CD14-positive monocyte (primary cell): Measurements from ENCODE around the gene NOS1. TPM values are rescaled to one million over a fixed set of nuclear protein-coding genes. Genes with fewer than 3 reads are reported as not detected.

Source experiments
- DNase-seq, 3 donors: peaks; one replicate each; pipeline ENCODE4 v3.0.0-alpha.2; 2011 to 2022
- H2AFZ ChIP-seq: 2 replicates; pipeline ENCODE4 v1.6.0; 2012; ENCODE audit warnings: mild to moderate bottlenecking, low read depth, low read length, inconsistent platforms; ENCODE audit not compliant: insufficient read depth, poor library complexity, severe bottlenecking
- H3K27ac ChIP-seq, 2 donors: 1 replicate in 1 of 2; 2 replicates in 1 of 2; pipeline ENCODE4 v1.5.1; 2012 to 2013; ENCODE audit warnings: low read length in 2 of 2, control low read depth in 1 of 2, inconsistent platforms in 1 of 2, low read depth in 1 of 2, mild to moderate bottlenecking in 1 of 2
- H3K27me3 ChIP-seq, 2 donors: one replicate each; pipeline versions ENCODE4 v1.6.0 to v1.6.1; 2011 to 2013; ENCODE audit warnings: low read length in 2 of 2; ENCODE audit not compliant: control insufficient read depth in 2 of 2, insufficient read depth in 2 of 2
- H3K36me3 ChIP-seq, 2 donors: replicated peaks in 1 of 2; 1 replicate in 1 of 2; 2 replicates in 1 of 2; pipeline versions ENCODE4 v1.5.1 to v1.6.1; 2012 to 2013; ENCODE audit warnings: low read length in 2 of 2, control low read depth in 1 of 2, inconsistent platforms in 1 of 2, mild to moderate bottlenecking in 1 of 2; ENCODE audit not compliant: insufficient read depth in 2 of 2, control insufficient read depth in 1 of 2
- H3K4me1 ChIP-seq, 2 donors: 1 replicate in 1 of 2; 2 replicates in 1 of 2; pipeline versions ENCODE4 v1.5.1 to v1.6.1; 2012 to 2013; ENCODE audit warnings: low read length in 2 of 2, control low read depth in 1 of 2, inconsistent platforms in 1 of 2, mild to moderate bottlenecking in 1 of 2, moderate library complexity in 1 of 2; ENCODE audit not compliant: insufficient read depth in 2 of 2, control insufficient read depth in 1 of 2
- H3K4me2 ChIP-seq: replicated peaks from 2 replicates; pipeline ENCODE3; 2012; ENCODE audit warnings: low read length, moderate library complexity, mild to moderate bottlenecking; ENCODE audit not compliant: poor library complexity, severe bottlenecking; ENCODE audit errors: extremely low read depth
- H3K4me3 ChIP-seq, 3 experiments: fragments of 200-600 bp in 1 of 3; sonication (generic) in 1 of 3; replicated peaks in 1 of 3; 1 replicate in 2 of 3; 2 replicates in 1 of 3; pipeline ENCODE4 v1.5.1; 2011 to 2013; ENCODE audit warnings: low read length in 3 of 3, mild to moderate bottlenecking in 3 of 3, control low read depth in 2 of 3, low read depth in 2 of 3, inconsistent platforms in 1 of 3, moderate library complexity in 1 of 3
- H3K79me2 ChIP-seq: 2 replicates; pipeline ENCODE4 v1.6.0; 2012; ENCODE audit warnings: mild to moderate bottlenecking, control low read depth, inconsistent platforms, low read length, moderate library complexity; ENCODE audit not compliant: insufficient read depth
- H3K9ac ChIP-seq: 2 replicates; pipeline ENCODE4 v1.6.0; 2017; ENCODE audit warnings: low read length, mild to moderate bottlenecking; ENCODE audit not compliant: insufficient read depth, poor library complexity, severe bottlenecking
- H3K9me3 ChIP-seq, 2 donors: replicated peaks in 1 of 2; 1 replicate in 1 of 2; 2 replicates in 1 of 2; pipeline versions ENCODE4 v1.5.1 to v1.6.1; 2012 to 2013; ENCODE audit warnings: low read length in 2 of 2, control low read depth in 1 of 2; ENCODE audit not compliant: control insufficient read depth in 1 of 2, insufficient read depth in 1 of 2
- H4K20me1 ChIP-seq: 2 replicates; pipeline ENCODE4 v1.6.0; 2012; ENCODE audit warnings: mild to moderate bottlenecking, low read length, control low read depth, moderate library complexity; ENCODE audit not compliant: insufficient read depth
- H3K27ac Mint-ChIP-seq, 7 donors: one replicate each; pipeline ENCODE4 v1.8.0; 2020; ENCODE audit warnings: mild to moderate bottlenecking in 7 of 7, mixed read lengths in 7 of 7, moderate library complexity in 6 of 7, inconsistent platforms in 2 of 7
- H3K27me3 Mint-ChIP-seq, 3 donors: one replicate each; pipeline ENCODE4 v1.8.0; 2021 to 2022; ENCODE audit warnings: low read depth in 3 of 3, mild to moderate bottlenecking in 3 of 3, mixed read lengths in 3 of 3, moderate library complexity in 3 of 3, inconsistent platforms in 1 of 3
- H3K36me3 Mint-ChIP-seq, 2 donors: one replicate each; pipeline ENCODE4 v1.8.0; 2020; ENCODE audit warnings: mixed read lengths in 2 of 2, inconsistent platforms in 1 of 2, mild to moderate bottlenecking in 1 of 2
- H3K4me1 Mint-ChIP-seq: one replicate; pipeline ENCODE4 v1.8.0; 2020; ENCODE audit warnings: mild to moderate bottlenecking, mixed read lengths
- H3K4me3 Mint-ChIP-seq, 2 donors: one replicate each; pipeline ENCODE4 v1.8.0; 2020; ENCODE audit warnings: mild to moderate bottlenecking in 2 of 2, mixed read lengths in 2 of 2, moderate library complexity in 1 of 2
- H3K9me3 Mint-ChIP-seq, 7 donors: one replicate each; pipeline ENCODE4 v1.8.0; 2020 to 2022; ENCODE audit warnings: mixed read lengths in 7 of 7, mild to moderate bottlenecking in 6 of 7, moderate library complexity in 6 of 7, inconsistent platforms in 2 of 7
- CTCF ChIP-seq: fragments of 200-600 bp; IDR thresholded peaks from one replicate; pipeline ENCODE4 v1.8.0; 2022; ENCODE audit warnings: antibody characterized with exemption, mild to moderate bottlenecking
- WGBS: methylation state at CpG from one replicate; pipeline ENCODE4 v1.1.5; 2013; ENCODE audit warnings: missing lambda C conversion rate; ENCODE audit not compliant: insufficient coverage; 5-methylcytosine and 5-hydroxymethylcytosine counted together
- intact Hi-C, 2 donors: fragments of 100-400 bp; cut with micrococcal nuclease; formaldehyde crosslinking; loops; one replicate each; pipeline versions ENCODE4 v1.15.0 to v1.15.1; 2023
- polyA plus RNA-seq, 3 donors: library from polyadenylated mRNA; depleted of rRNA in 1 of 3; unstranded in 2 of 3; stranded (reverse) in 1 of 3; fragments of 300-500 nt in 2 of 3; fragments of >200 nt in 1 of 3; fragmentation: Illumina TruSeq in 2 of 3; gene quantifications; 1 replicate in 2 of 3; 2 replicates in 1 of 3; pipeline ENCODE4 v1.2.3, GENCODE V29; 2012 to 2021

The NOS1 gene
- polyA plus RNA-seq, 3 donors: not detected

DNA sequence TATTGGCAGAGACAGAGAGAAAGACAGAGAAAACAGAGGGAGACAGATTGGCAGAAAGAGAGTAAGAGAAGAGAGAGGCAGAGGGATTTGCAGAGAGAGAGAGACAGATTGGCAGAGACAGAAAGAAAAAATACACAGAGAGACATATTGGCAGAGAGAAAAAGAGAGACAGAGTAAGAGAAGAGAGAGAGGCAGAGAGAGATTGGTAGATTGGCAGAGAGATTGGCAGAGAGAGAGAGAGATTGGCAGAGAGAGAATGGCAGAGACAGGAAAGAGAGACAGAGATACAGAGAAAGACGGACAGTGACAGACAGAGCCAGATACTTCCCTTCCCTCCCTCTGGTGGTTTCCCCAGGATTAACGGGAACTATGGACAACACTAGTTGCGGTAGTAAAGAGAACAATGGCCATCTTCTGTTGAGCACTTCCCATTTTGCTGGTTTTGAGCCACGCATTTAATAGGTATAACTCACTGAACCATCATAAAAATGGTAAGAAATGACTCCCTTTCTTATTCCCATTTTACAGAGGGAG lies 2.6 kb upstream of the NOS1 start:
- intact Hi-C loops: no loop called here
- Histone ChIP-seq H3K27me3 (peaks cover 23 to 51% of the 10 kb centered on the region in 2 donors), H3K4me1 (no peaks in the 10 kb centered on the region), H3K36me3 (no peaks in the 10 kb centered on the region), H3K9me3 (no peaks in the 10 kb centered on the region), H3K9ac (no peak overlapping the region), H3K4me3 (no peak overlapping the region), H3K4me2 (no peak overlapping the region), H2AFZ (no peak overlapping the region), H3K27ac (no peak overlapping the region), H3K79me2 (no peaks in the 10 kb centered on the region), H4K20me1 (no peaks in the 10 kb centered on the region)
- Mint-ChIP-seq H3K27me3 (peaks cover 51 to 67% (median 52%) of the 10 kb centered on the region in 3 donors), H3K4me3 (peak overlapping the region in 1 of 2 donors; percentile 13), H3K27ac (no peak overlapping the region), H3K4me1 (peaks cover 8% of the 10 kb centered on the region), H3K36me3 (no peaks in the 10 kb centered on the region), H3K9me3 (peaks cover 0 to 9% (median 0%) of the 10 kb centered on the region in 7 donors)
- TF ChIP-seq CTCF: no peak
- no peak for DNase-seq
- no CpG with 5 or more reads among the region's 4 CpGs for WGBS

- Histone ChIP-seq H4K20me1 (no peaks in the 10 kb centered on the region), H3K79me2 (no peaks in the 10 kb centered on the region), H3K36me3 (no peaks in the 10 kb centered on the region), H3K27me3 (peaks cover 23 to 59% of the 10 kb centered on the region in 2 donors), H3K9me3 (no peaks in the 10 kb centered on the region), H3K27ac (no peak overlapping the region), H3K4me2 (no peak overlapping the region), H3K4me1 (no peaks in the 10 kb centered on the region), H3K9ac (no peak overlapping the region), H2AFZ (no peak overlapping the region), H3K4me3 (no peak overlapping the region)
- H3K36me3 Mint-ChIP-seq: no peaks in the 10 kb centered on the region
- DNase-seq: no peak
- peak overlapping the region in 1 of 2 donors; percentile 61 for H3K4me3 Mint-ChIP-seq
- H3K27ac Mint-ChIP-seq: no peak overlapping the region
- TF ChIP-seq CTCF: no peak
- 50% methylated on average over 4 of the region's 10 CpGs for WGBS
- H3K9me3 Mint-ChIP-seq: peaks cover 0 to 9% (median 0%) of the 10 kb centered on the region in 7 donors
- peaks cover 2% of the 10 kb centered on the region for H3K4me1 Mint-ChIP-seq
- peaks cover 57 to 75% (median 59%) of the 10 kb centered on the region in 3 donors for H3K27me3 Mint-ChIP-seq
- intact Hi-C loops: no loop called here
Measured at GRCh38 chr12:117363056-117363662, 1.7 kb upstream of the NOS1 start.
